ENCODE measurements around the gene RNF41.
"Not testable (repeated sequence)": the region's sequence is repeated elsewhere in the genome, so short reads cannot be mapped to it uniquely, and the experiment has no call there.

The RNF41 gene

DNA sequence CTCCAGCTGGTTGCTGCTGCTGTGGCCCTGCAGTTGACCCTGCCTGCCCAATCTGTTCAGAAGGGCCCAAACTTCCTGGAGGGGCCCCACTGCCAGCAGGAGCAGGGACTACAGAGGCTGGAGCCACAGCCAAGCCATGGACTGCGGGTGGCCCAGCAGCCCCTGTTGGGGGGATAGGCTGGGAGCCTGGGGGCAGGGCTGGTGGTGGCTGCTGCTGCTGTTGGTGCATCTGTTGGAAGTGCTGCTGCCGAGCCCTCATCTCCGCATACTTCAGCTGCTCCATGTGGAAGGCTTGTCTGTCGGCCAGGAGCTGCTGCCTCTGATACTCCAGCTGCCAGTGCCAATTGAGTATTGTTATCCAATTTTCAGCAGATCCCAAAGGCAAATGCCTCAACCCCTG lies 56.4 kb downstream of the RNF41 start:
- DNase-seq (ENCODE audit: low read depth in 2 of 2): no peak

DNA sequence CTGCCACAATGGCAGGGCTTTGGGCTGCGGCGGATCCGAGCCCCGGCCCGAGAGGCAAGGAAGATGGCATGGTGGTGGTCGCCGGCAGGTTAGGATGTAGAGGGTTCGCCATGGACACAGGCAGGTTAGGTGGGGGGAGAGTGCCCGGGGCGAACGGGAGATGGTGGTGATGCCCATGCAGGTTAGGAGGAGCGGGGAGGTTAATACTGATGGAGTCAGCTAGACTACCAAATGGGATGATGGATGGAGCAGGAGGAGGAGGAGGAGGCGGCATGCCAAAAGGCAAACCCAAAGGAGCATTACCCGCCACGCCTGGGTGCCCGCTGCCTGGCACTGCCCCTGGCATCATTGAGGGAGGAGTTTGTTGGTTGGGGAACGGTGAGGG lies 57.4 kb downstream of the RNF41 start:
- DNase-seq (ENCODE audit: low read depth in 2 of 2): no peak

DNA sequence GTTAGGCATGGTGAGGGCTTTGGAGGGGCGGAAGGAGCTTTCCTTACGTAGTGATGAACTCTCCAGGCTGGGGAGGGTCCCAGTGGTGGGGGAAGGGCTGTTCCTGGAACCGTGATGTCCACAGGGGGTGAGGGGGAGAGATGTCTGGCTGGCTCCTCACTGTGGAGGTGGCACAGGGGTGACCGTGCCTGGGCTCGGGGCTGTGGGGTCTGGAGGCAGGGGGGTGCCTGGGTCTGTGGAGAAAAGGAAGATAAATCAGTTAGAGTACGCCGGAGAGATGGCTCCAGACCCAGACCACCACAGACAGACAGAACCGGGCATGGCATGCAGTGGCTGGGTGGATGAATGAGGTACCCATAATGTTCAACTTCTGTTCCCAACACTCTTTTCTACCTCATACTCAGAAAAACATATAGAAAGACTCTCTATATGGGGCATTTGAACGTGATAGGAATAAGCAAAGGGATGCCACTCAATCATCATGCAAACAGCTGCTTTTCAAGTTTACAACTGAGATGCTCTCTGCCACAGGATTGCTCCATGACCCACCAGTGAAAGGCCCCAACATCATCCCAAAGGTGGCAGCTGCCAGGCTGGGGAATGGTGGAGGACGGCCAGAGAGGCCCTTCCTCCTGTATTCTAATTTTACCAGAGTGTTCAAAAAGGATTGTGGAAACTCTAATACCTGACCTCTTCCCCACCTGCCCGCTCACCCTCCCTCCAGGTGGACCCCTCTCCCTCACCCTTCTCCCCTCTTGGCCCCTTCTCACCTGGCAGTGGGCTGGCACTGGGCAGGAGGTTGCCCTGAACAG lies 58.0 kb downstream of the RNF41 start:
- no peak for DNase-seq (ENCODE audit: low read depth in 2 of 2)

DNA sequence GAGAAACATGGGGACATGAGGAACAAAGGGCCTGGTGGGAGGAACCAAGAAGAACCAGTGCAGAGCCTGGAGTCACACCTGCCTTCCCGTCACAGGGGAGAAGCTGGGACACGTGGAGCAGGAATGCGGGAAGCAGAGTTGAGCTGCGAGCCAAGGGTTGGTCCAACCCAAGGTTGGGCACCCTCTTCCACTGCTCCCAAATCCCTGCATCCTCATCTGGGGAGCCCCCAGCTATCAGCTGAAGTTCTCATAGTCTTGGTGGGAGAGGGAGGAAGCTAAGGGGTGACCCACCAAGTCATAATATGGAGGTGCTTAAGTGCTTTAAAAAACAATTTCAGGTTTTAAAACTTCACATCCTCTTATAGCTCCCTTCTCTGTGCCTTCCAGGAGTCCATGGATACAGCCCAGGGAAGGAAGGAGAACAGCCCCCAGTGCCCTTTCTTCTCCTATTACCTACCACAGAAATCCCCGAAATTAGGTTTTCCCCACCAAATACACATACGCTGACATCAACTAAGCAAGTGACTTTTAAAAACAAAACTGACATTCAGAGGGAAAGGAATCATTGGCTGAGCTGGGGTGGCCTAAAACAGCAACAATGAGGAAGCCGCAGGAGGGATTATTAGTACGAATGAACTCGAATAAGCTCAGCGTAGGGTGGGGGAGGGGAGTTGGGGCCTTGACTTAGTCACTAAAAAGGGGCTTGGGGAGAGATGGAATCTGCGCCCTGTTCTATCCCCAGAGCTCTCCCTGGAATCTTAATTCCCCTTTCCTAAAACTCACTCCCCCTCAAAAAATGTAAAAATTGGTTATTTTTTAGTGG lies 59.0 kb downstream of the RNF41 start:
- DNase-seq (ENCODE audit: low read depth in 2 of 2): no peak

DNA sequence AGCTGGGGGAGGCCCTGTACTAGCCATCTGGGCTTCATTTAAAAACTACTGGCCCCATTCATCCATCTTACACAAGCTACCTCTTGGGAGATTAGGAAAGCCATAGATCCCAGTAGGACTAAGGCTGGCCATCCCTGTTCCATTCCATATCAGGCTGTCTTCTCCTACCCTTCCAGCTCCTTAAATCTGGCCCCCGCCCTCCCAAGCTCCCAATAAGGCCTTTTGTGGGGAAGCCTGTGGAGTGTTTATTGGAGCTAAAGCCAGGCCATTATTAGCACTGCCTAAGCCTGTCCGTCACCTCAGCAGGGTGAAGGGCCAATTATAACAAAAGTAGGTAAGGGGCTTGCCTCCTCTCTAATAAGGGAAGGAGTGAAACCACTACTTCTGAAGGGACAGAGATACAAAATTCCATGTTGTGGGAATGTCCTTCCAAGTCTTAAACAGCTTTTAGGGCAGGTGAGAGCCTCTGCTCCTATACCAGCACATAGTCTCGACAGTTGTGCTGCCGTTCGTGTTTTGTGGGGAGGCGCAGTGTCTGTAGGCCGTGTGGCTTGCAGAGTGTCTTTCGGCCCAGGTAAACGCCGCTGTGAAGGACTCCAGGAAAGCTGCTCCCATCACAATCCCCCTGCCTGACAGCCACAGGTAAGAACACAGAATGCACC lies 59.9 kb downstream of the RNF41 start:
- no peak for DNase-seq (ENCODE audit: low read depth in 2 of 2)

DNA sequence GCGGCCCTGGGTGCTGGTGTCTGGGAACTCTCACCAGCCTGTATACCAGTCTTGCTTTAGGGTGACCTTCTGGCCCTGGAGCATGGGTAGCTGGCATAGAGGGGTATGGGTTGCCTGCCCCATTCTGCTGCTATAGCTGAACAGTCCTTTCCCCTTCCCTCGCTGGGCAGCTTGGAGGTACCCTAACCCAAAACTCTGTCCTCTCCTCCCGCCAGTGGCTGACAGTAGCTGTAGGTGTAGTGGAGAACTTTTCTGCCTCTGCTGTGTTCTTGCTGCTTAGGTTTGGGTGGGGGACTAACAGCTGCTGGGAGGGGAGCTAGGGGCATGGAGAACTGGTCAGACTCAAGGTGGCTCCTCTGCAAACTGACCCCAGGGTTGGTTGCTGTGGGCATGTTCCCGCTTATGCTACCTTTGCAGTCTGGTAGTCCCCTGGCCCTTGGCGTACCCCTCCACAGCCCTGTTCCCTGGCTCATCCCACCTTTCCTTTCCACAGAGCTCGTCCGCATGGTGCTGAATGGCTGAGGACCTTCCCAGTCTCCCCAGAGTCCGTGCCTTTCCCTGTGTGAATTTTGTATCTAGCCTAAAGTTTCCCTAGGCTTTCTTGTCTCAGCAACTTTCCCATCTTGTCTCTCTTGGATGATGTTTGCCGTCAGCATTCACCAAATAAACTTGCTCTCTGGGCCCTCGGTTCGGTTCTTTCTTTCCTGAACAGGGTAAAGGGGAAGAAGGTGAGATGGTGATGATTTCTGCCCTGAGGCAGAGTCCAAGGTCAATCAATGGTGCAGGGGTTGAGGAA lies 60.6 kb downstream of the RNF41 start:
- DNase-seq (ENCODE audit: low read depth in 2 of 2): no peak

DNA sequence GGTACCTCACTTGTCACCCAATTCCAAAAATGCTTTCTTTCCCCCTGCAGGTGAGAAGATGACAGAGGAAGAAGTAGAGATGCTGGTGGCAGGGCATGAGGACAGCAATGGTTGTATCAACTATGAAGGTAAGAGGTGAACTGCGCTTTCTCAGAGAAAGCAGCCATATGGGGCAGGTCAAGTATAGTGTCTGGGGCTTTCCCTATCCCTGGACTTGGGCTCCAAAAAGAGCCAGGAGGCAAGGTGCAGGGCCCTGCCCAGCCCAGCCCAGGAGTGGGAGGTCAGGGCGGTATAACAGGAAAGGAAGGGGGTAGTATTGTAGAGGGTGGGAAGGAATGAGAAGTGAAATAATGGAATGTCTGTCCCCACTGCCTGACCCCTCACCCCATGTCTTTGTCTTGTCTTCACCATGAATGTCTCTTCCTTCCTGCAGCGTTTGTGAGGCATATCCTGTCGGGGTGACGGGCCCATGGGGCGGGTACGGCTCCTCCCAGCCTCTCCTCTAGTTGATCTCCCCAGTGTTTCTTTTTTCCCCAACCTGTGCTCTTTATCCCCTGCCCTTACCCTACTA lies 61.4 kb downstream of the RNF41 start:
- DNase-seq (ENCODE audit: low read depth in 2 of 2): peak in 1 of 2 donors; percentile 24

DNA sequence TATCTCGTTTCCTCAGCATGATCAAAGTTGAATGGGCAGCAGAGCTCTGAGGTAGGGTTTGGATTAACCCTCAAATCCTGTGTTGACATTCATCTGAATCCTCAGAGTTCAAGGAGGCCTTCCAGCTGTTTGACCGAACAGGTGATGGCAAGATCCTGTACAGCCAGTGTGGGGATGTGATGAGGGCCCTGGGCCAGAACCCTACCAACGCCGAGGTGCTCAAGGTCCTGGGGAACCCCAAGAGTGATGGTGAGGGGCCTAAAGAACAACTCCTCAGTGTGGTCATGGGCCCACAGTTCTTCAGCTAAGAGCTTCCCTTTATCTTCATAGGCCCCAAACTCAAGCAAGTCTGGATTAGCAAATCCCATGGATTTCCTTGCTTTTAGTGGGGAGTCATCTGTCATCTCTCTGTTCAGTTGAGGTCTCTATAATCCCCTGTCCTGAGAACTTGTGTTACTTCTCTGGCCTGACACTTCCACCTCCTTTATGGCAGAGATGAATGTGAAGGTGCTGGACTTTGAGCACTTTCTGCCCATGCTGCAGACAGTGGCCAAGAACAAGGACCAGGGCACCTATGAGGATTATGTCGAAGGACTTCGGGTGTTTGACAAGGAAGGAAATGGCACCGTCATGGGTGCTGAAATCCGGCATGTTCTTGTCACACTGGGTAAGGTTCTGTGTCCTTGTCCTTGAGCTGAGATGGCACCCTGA lies 62.1 kb downstream of the RNF41 start:
- DNase-seq (ENCODE audit: low read depth in 2 of 2): no peak

DNA sequence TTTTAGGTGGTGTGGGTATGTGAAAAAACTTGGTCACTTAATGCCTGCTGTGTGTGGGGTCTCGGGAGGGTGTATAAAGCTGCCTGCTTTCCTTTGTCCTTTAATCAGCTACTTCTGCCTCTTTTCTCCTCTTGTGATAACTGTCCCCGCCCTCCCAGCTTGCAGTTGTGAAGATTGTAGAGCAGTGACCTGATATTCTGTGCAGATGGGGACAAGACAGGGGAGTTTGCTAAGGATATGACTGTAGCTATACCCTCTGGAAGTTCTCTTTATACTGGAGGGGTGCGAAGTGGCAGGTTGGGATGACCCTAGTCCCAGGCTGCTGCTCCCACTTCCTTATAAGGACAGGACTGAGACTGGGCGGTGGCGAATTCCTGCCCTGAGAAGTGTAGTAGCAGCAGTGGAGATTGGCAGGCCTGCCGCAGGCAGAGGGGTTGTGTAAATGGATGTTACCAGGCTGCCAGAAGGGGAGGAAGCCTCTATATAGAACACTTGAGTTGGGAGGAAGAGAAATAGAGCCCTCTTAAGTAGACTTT lies 62.7 kb downstream of the RNF41 start:
- DNase-seq (ENCODE audit: low read depth in 2 of 2): no peak

DNA sequence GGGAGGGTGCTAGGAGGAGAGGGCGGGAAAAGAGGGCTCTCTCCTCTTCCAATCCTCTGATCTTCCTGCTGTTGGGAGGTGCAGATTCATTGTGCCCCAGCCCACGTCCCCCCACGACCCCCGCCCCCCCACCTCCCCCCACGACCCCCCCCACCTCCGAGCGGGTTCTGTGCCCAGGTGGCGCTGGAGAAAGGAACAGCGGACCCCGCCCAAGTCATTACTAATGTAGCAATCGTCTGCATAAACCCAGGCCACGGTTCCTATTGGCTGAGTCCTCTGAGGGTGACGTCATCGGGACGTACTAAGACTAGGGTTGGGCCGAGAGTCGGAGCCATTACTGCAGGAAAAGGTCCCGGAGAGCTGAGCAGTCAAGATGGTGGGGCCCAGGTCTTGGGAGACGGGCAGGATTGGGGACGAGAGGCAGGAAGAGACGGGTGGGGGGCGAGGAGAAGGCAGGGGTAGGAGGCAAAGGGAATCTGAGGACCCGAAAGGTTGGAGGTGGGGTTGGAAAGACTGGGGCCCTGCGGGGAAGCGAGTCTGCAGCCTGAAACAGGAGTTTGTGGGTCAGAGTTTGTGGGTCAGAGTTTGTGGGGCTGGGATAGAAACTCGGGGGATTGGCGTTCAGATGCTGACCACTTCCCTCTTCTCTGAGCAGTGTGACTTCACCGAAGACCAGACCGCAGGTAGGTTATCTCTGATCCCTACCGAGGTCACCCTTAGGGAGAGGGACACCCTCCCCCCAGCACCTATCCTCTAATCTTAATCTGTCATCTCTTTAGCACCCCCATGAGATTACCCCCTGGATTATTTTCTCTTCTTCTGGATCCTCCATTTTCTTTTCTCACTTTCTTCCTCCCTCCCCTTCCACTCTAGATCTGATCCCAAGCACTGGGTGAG lies 63.4 kb downstream of the RNF41 start, which contains the start of gene MYL6:
MYL6 (plus strand) TSS at position 331 of the 897 bp plus-strand sequence; CDS start at position 374, 43 bp downstream.
- peak; percentile 79 to 84 for DNase-seq (ENCODE audit: low read depth in 2 of 2)

DNA sequence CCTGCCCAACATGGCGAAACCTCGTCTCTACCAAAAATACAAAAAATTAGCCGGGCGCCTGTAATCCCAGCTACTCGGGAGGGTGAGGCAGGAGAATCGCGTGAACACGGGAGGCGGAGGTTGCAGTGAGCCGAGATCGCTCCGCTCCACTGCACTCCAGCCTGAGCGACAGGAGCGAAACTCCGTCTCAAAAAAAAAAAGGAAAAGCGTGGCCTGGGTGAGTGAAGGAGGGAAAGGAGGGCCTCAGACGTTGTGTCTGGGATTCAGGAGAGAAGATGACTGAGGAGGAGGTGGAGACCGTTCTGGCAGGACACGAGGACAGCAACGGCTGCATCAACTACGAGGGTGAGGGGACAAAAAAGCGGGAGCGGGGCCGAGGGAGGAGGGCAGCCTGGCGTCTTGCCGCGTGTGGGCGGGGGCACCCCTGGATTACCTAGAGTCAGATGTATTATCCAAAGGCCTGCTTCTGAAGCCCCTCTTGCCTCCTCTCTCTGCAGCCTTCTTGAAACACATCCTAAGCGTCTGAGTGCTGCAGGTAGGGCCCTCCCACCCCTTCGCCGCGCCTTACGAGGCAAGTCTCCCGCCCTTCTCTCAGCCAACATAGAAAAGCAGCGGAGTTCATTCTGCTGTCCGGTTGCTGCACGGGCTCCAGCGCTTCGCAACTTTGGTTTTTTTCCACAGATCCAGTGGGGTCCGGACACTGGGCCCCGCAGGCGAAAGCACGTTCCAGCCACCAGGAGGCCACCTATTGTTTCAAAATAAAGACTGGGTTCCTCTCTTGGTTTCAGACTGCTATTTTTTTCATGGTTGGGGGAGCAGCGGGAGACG lies 64.3 kb downstream of the RNF41 start:
- DNase-seq (ENCODE audit: low read depth in 2 of 2): peak; percentile 11 to 27

DNA sequence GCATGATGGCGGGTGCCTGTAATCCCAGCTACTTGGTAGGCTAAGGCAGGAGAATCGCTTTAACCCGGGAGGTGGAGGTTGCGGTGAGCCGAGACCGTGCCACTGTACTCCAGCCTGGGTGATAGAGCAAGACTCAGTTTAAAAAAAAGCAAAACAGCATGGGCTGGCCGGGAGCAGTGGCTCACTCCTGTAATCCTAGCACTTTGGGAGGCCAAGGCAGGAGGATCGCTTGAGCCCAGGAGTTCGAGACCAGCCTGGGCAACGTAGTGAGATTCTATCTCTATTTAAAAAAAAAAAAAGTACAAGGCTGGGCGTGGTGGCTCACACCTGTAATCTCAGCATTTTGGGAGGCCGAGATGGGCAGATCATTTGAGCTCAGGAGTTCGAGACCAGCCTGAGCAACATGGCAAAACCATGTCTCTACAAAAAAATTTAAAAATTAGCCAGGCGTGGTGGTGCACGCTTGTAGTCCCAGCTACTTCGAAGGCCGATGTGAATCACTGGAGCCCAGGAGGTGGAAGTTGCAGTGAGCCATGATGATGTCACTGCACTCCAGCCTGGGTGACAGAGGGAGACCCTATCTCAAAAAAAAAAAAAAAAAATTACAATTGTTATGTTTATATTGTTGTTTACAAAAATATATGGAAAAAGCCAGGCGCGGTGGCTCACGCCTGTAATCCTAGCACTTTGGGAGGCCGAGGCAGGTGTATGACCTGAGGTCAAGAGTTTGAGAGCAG lies 65.1 kb downstream of the RNF41 start:
- DNase-seq (ENCODE audit: low read depth in 2 of 2): not testable (repeated sequence)

DNA sequence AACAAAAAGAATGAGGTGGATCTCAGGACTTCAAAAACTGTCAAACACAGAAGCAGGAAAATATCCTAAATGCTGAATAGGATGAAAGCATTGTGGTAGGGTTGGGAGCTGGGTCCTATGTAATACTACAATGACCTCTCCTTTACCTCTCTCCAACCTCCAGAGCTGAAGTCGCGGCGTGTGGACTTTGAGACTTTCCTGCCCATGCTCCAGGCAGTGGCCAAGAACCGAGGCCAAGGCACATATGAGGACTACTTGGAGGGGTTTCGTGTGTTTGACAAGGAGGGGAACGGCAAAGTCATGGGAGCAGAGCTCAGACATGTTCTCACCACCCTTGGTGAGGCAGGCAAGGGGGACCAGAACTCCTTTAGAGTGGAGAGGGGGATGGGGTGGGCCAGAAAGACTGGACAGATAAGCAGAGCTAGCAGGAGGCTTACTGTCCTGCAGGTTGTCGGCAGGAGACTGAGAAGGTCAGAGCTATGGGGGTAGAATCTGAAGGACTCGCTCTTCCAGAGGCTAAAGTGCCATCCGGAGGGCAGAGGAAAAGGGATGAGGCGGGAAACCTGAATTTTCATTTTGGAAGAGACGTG lies 66.4 kb downstream of the RNF41 start:
- DNase-seq (ENCODE audit: low read depth in 2 of 2): no peak

DNA sequence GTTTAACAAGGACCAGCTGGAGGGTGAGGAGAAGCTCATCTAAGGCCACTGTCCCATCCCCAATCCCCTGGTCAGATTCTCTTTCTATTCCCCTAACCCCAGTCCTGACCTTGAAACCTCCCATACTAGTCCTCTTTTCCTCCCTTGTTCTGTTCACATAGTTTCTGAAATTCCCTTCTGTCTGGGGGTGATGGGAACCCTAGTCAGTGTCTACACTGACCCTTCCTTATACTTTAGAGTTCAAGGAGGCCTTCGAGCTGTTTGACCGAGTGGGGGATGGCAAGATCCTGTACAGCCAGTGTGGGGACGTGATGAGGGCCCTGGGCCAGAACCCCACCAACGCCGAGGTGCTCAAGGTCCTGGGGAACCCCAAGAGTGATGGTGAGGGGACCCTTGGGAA lies 66.9 kb downstream of the RNF41 start:
- no peak for DNase-seq (ENCODE audit: low read depth in 2 of 2)

DNA sequence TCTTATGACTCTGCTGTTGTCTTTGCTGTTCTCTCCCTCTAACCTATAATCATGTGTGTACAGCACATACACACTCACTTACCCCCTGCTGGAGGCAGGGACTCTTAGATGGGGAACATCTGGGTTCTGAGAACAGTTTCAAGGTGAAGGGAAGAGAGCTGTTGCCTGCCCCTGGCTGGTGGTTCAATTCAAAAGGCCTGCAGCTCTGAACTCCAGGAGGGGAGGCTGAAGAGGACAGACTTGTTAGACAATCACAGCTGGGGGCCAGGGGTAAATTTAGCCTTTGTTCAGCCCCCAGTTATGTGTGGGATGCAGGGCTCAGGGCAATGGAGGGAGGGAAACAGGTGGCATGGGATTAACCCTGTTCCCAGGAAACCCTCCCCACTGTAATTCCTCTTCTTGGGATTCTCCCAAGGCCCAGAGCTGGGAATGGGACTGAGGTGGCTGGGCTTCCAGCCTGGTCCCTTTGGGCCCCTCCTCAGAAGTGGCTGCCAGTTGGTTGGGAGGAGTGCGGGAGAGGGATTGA lies 67.4 kb downstream of the RNF41 start:
- DNase-seq (ENCODE audit: low read depth in 2 of 2): no peak

DNA sequence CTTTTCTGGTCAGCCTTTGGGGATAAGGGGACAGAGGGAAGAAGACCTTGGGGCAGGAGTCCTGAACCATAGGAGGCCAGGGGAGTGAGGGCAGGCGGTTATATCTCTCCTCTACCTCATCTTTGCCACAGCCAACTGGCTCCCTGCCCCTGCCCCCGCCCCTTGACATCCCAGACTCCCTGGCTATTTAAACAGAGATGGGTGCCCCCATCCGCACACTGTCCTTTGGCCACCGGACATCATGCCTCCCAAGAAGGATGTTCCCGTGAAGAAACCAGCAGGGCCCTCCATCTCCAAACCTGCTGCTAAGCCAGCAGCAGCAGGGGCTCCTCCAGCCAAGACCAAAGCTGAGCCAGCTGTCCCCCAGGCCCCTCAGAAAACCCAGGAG lies 68.0 kb downstream of the RNF41 start:
- DNase-seq (ENCODE audit: low read depth in 2 of 2): no peak
